ENCODE measurements around the gene TULP1.

- TF ChIP-seq POLR2A (IDR thresholded peaks at IDR 0.05), result no peak
- TF ChIP-seq CTCF (IDR thresholded peaks at IDR 0.05), result no peak
Observed at GRCh38 chr6:35533981-35534380, 21.3 kb upstream of the TULP1 start.

Data from breast epithelium (tissue), 3 donors.